Body of pancreas (tissue), 4 donors: ENCODE measurements around the gene POLR2J2. TPM values are rescaled to one million over a fixed set of nuclear protein-coding genes. Genes with fewer than 3 reads are reported as not detected.
"Not testable (repeated sequence)": the region's sequence is repeated elsewhere in the genome, so short reads cannot be mapped to it uniquely, and the experiment has no call there.

Experiments
- ATAC-seq: fragments of 150-250 bp; one replicate; pipeline ENCODE4 v1.9.1; 2016
- DNase-seq, 4 donors: peaks; one replicate each; pipeline ENCODE4 v3.0.0-alpha.2; 2019
- H3K27ac ChIP-seq, 4 donors: fragments of 200-600 bp; sonication (generic); 1 replicate in 3 of 4; 2 replicates in 1 of 4; pipeline versions ENCODE4 v1.5.1 to v1.6.1; 2016 to 2019; ENCODE audit warnings: mild to moderate bottlenecking in 1 of 4, mixed read lengths in 1 of 4, moderate library complexity in 1 of 4
- H3K27me3 ChIP-seq, 2 donors: fragments of 200-600 bp; sonication (generic); one replicate each; pipeline ENCODE4 v1.6.0; 2016; ENCODE audit warnings: mild to moderate bottlenecking in 1 of 2
- H3K36me3 ChIP-seq, 2 donors: fragments of 200-600 bp; sonication (generic); replicated peaks in 1 of 2; 2 replicates each; pipeline ENCODE4 v1.5.1; 2016; ENCODE audit warnings: low read depth in 2 of 2; ENCODE audit not compliant: insufficient read depth in 1 of 2
- H3K4me1 ChIP-seq: fragments of 200-600 bp; sonication (generic); one replicate; pipeline ENCODE4 v1.6.0; 2016
- H3K4me3 ChIP-seq, 2 donors: fragments of 200-600 bp; sonication (generic); 1 replicate in 1 of 2; 2 replicates in 1 of 2; pipeline ENCODE4 v1.5.1; 2016 to 2019
- H3K9me3 ChIP-seq, 3 donors: fragments of 200-600 bp; sonication (generic); 1 replicate in 2 of 3; 2 replicates in 1 of 3; pipeline ENCODE4 v1.5.1; 2016
- WGBS, 2 donors: methylation state at CpG; one replicate each; pipeline ENCODE4 v1.1.5; 2017; 5-methylcytosine and 5-hydroxymethylcytosine counted together
- intact Hi-C: fragments of 100-400 bp; cut with DNase I; formaldehyde crosslinking; loops from one replicate; pipeline ENCODE4 v1.15.1; 2023
- total RNA-seq, 2 donors: library from RNA; depleted of rRNA; stranded (reverse); fragments of >200 nt; gene quantifications; one replicate each; pipeline ENCODE4 v1.1.0, GENCODE V29; 2016

Gene POLR2J2
- total RNA-seq, 2 donors from 2014 or later: 4.2 to 12.5 TPM

GRCh38 chr7:102694008-102694407, 22.5 kb upstream of the POLR2J2 start:
- intact Hi-C loops, H3K27ac ChIP-seq, H3K9me3 ChIP-seq, H3K4me1 ChIP-seq, H3K27me3 ChIP-seq, H3K36me3 ChIP-seq, ATAC-seq, H3K4me3 ChIP-seq, DNase-seq: not testable (repeated sequence)
- 35 to 41% methylated on average over 2 of the region's 2 CpGs for WGBS, 2 donors

DNA sequence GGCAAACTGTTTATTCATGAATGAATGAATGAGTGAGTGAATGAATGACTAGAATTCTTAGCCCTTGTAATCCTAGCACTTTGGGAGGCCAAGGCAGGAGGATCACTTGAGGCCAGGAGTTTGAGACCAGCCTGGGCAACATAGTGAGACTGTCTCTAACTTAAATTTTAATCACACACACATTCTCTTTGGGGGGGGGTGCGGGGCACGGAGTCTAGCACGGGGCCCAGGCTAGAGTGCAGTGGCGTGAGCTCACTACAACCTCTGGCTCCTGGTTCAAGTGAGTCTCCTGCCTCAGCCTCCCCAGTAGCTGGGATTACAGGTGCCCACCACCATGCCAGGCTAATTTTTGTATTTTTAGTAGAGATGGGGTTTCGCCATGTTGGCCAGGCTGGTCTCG, 19.1 kb upstream of the POLR2J2 start:
- H3K27me3 ChIP-seq, ATAC-seq, H3K4me1 ChIP-seq, intact Hi-C loops, H3K9me3 ChIP-seq, H3K36me3 ChIP-seq, H3K4me3 ChIP-seq, DNase-seq, H3K27ac ChIP-seq: not testable (repeated sequence)
- WGBS, 2 donors: 60 to 94% methylated on average over 2 to 3 of the region's 6 CpGs

DNA sequence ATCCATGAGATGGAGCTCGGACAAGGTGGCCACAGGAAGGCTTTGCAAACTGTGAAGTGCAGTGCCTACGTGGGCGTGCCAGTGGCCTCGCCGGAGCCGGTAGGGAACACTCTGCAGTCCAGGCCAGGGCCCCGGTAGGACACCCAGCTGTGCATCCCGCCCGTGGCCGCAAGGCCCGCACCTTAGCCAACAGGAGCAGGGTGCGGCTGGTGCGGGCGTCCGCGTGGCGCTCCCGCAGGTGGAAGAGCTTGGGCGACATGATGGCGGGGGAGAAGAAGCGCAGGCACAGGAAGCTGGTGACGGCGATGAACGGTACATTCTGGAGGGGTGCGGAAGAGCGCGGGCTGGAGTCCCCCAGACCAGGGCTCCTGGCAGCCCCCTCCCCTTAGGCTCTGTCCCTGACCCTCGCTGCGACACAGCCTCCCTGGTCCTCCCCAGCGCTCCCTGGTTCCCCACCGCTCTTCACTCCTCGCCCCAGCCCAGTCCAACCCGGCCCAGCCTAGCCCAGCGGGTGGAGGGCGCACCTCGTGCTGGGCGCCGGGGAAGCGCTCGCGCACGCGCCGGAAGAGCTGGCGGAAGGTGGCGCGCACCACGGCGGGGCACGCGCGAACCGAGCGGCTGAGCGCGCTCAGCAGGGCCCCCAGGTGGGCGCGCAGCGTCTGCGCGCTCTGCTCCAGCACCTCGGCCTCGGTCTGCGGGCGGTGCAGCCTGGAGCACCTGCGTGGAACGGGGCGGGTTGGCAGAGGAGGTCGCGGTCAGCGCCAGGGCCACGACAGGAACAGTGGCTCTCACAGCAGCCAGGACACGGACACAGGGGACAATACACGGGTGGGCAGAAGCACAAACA, 18.2 kb upstream of the POLR2J2 start:
- H3K4me1 ChIP-seq, H3K27me3 ChIP-seq, H3K9me3 ChIP-seq, H3K4me3 ChIP-seq, intact Hi-C loops, H3K36me3 ChIP-seq, ATAC-seq, H3K27ac ChIP-seq: not testable (repeated sequence)
- WGBS, 2 donors: 3% methylated on average over 9 of the region's 74 CpGs; no CpG with 5 or more reads in 1 of the 2 donors
- peak in 1 of 4 donors; percentile 5 for DNase-seq

DNA sequence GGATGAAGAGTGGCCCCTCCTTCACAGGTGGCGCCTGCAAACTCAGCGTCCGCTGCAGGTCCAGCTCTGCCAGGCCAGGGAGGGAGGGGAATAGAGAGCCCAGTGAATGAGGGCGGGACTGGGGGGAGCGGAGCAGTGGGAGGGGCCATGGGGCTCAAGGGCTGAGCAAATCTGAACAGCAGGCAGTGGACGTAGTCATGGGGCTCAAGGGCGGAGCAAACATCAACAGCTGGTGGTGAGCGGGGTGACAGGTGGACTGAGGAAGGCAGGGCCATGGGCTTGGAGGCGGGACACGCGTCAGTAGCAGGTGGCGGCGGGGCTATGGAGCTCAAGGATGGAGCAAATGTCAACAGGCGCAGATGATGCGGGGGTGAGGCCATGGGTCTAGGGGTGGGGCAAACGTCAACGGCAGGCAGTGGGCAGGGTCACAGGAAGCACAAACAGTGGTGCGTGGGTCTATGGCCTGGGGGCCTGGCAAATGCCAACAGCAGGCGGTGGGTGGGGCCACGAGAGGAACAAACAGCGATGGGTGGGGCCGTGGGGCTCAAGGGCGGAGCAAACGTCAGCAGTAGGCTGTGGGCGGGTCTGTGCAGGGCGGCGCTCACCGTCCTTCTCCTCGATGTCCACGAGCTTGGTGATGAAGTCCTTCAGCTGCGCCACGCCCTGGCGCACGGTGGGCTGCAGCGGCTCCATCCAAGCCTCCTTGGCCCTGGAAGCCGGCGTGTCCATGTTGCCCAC, 17.0 kb upstream of the POLR2J2 start:
- H3K9me3 ChIP-seq, H3K36me3 ChIP-seq, intact Hi-C loops, H3K27ac ChIP-seq, DNase-seq, H3K4me3 ChIP-seq, H3K27me3 ChIP-seq, H3K4me1 ChIP-seq: not testable (repeated sequence)
- no CpG with 5 or more reads among the region's 37 CpGs for WGBS, 2 donors
- ATAC-seq: peak; percentile 96

- H3K4me3 ChIP-seq, H3K27me3 ChIP-seq, H3K27ac ChIP-seq, intact Hi-C loops, H3K9me3 ChIP-seq, DNase-seq, H3K4me1 ChIP-seq, ATAC-seq, H3K36me3 ChIP-seq: not testable (repeated sequence)
- no CpG with 5 or more reads among the region's 5 CpGs for WGBS, 2 donors
Observed at GRCh38 chr7:102682560-102682959, 11.1 kb upstream of the POLR2J2 start.

DNA sequence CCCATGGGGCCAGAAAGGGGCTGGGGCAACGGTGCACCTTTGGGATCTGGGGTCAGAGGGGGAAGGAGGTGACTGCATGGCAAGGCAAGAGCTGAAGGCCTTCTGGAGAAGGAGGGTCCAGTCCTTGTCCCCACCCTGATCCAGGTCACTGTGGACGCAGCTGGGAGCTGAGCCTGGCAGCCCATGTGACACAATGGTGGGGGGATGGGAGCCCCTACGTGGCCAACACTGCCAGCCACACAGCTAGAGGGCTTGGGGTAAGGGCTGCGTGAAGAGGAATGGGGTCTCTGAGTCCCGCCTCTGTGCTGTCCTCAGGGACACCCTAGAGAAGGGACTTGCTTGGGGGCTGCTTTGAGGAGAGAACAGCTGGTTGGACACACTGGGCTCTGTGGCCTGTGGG, 9.3 kb upstream of the POLR2J2 start:
- H3K27ac ChIP-seq, ATAC-seq, H3K36me3 ChIP-seq, intact Hi-C loops, H3K9me3 ChIP-seq, H3K4me1 ChIP-seq, DNase-seq, H3K4me3 ChIP-seq, H3K27me3 ChIP-seq: not testable (repeated sequence)
- WGBS, 2 donors: no CpG with 5 or more reads among the region's 5 CpGs

- H3K27me3 ChIP-seq, H3K27ac ChIP-seq, H3K4me3 ChIP-seq, H3K9me3 ChIP-seq, intact Hi-C loops, H3K36me3 ChIP-seq, H3K4me1 ChIP-seq, ATAC-seq: not testable (repeated sequence)
- DNase-seq: peak in 2 of 4 donors; percentile 1 to 3
- WGBS, 2 donors: 56 to 100% methylated on average over 1 of the region's 2 CpGs
Observed at GRCh38 chr7:102675545-102675944, 4.1 kb upstream of the POLR2J2 start.

DNA sequence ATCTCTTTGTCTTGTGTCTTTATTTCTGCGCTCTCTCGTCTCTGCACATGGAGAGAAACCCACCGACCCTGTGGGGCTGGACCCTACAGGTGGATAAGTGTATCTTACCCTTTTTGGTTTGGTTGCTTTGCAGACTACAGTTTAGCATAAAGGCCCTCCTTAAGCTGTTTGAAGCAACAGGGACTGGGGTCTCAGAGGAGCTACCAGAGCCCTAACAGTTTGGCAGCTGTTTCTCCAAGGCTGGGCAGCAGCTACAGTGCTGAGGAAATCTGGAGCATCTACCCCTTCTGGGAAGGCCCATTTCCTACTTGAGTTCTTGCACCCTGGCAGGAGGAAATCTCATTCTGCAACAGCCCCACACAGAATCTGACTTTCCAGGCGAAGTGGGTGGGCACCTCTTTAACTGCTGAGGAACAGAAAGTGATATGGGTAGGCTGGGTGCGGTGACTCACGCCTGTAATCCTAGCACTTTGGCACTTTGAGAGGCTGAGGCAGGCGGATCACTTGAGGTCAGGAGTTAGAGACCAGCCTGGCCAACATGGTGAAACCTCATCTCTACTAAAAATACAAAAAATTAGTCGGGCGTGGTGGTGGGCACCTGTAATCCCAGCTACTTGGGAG, 2.1 kb upstream of the POLR2J2 start:
- H3K27ac ChIP-seq, H3K36me3 ChIP-seq, H3K4me3 ChIP-seq, H3K4me1 ChIP-seq, intact Hi-C loops, DNase-seq, ATAC-seq, H3K27me3 ChIP-seq, H3K9me3 ChIP-seq: not testable (repeated sequence)
- no CpG with 5 or more reads among the region's 9 CpGs for WGBS, 2 donors

GRCh38 chr7:102671956-102672307, 469 bp upstream of the POLR2J2 start:
- H3K36me3 ChIP-seq, DNase-seq, H3K27ac ChIP-seq, ATAC-seq, H3K4me1 ChIP-seq, H3K27me3 ChIP-seq, H3K9me3 ChIP-seq, intact Hi-C loops, H3K4me3 ChIP-seq: not testable (repeated sequence)
- WGBS, 2 donors: no CpG with 5 or more reads among the region's 9 CpGs

- H3K9me3 ChIP-seq, H3K27ac ChIP-seq, ATAC-seq, H3K36me3 ChIP-seq, DNase-seq, H3K4me1 ChIP-seq, H3K4me3 ChIP-seq, intact Hi-C loops, H3K27me3 ChIP-seq: not testable (repeated sequence)
- WGBS, 2 donors: 89% methylated on average over 3 of the region's 14 CpGs; no CpG with 5 or more reads in 1 of the 2 donors
Observed at GRCh38 chr7:102667523-102667922, 3.9 kb downstream of the POLR2J2 start.

DNA sequence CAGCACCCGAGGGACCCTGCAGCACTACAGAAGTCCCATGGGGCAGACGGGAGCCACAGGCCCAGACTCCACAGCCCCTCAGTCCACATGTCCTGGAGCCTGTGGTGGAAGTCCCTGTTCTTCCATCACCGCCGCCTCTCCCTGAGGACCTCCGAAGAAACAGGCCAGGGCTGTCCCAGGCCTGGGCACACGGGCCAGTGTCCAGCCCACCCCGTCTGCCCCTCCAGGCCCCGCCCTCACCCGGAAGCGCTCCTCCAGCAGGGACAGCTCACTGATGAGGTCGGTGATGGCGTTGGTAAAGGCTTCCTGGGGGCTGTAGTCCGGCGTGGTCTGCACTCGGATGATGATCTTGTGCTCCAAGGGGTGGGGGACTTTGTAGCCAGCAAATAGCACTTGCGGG, 4.6 kb downstream of the POLR2J2 start:
- H3K27me3 ChIP-seq, H3K4me3 ChIP-seq, ATAC-seq, H3K27ac ChIP-seq, H3K36me3 ChIP-seq, intact Hi-C loops, H3K9me3 ChIP-seq, DNase-seq, H3K4me1 ChIP-seq: not testable (repeated sequence)
- no CpG with 5 or more reads among the region's 16 CpGs for WGBS, 2 donors
